GM23338 (cell line): ENCODE measurements around the gene S1PR2. TPM values are rescaled to one million over a fixed set of nuclear protein-coding genes. Genes with fewer than 3 reads are reported as not detected.

Experiments used
- ATAC-seq: fragments of 200-7000 bp; cut with Tn5 transposase; 3 replicates; pipeline ENCODE4 v1.9.1; 2020
- DNase-seq: peaks from one replicate; pipeline ENCODE4 v3.0.0-alpha.2; 2015; ENCODE audit warnings: low spot score
- H2AFZ ChIP-seq: fragments of 200-600 bp; sonication (generic); 2 replicates; pipeline ENCODE4 v1.8.0; 2016; ENCODE audit warnings: antibody characterized with exemption, mild to moderate bottlenecking, moderate library complexity
- H3F3A ChIP-seq: fragments of 200-600 bp; sonication (generic); replicated peaks from 2 replicates; pipeline ENCODE4 v1.8.0; 2017; ENCODE audit warnings: antibody characterized with exemption, mixed run types, low read depth
- H3K27ac ChIP-seq: fragments of 200-600 bp; sonication (generic); 2 replicates; pipeline ENCODE4 v1.6.1; 2016; ENCODE audit warnings: low read depth
- H3K27me3 ChIP-seq: fragments of 200-600 bp; sonication (generic); 2 replicates; pipeline ENCODE4 v1.8.0; 2016; ENCODE audit warnings: mild to moderate bottlenecking, mixed run types, moderate library complexity; ENCODE audit not compliant: insufficient read depth
- H3K36me3 ChIP-seq: fragments of 200-600 bp; sonication (generic); 2 replicates; pipeline ENCODE4 v1.8.0; 2016; ENCODE audit warnings: mild to moderate bottlenecking; ENCODE audit not compliant: insufficient read depth
- H3K4me1 ChIP-seq: fragments of 200-600 bp; sonication (generic); 2 replicates; pipeline ENCODE4 v1.8.0; 2016; ENCODE audit warnings: mild to moderate bottlenecking, moderate library complexity; ENCODE audit not compliant: insufficient read depth
- H3K4me2 ChIP-seq: fragments of 200-600 bp; sonication (generic); 2 replicates; pipeline ENCODE4 v1.7.1; 2017; ENCODE audit warnings: mixed run types
- H3K4me3 ChIP-seq: fragments of 200-600 bp; sonication (generic); 2 replicates; pipeline ENCODE4 v1.6.1; 2016; ENCODE audit warnings: mixed run types
- H3K79me2 ChIP-seq: fragments of 200-600 bp; sonication (generic); replicated peaks from 2 replicates; pipeline ENCODE4 v1.8.0; 2017; ENCODE audit warnings: mild to moderate bottlenecking; ENCODE audit not compliant: insufficient read depth
- H3K9me2 ChIP-seq: fragments of 200-600 bp; sonication (generic); 2 replicates; pipeline ENCODE4 v1.8.0; 2017; ENCODE audit not compliant: insufficient read depth
- H4K20me1 ChIP-seq: fragments of 200-600 bp; sonication (generic); replicated peaks from 2 replicates; pipeline ENCODE4 v1.8.0; 2017; ENCODE audit warnings: mild to moderate bottlenecking; ENCODE audit not compliant: insufficient read depth
- H3K27ac Mint-ChIP-seq: 2 replicates; pipeline ENCODE4 v1.8.0; 2020; ENCODE audit warnings: inconsistent platforms, mild to moderate bottlenecking, moderate library complexity, mixed read lengths
- H3K27me3 Mint-ChIP-seq: 3 replicates; pipeline ENCODE4 v1.8.0; 2022; ENCODE audit warnings: low read depth, mild to moderate bottlenecking, moderate library complexity, mixed read lengths, inconsistent platforms; ENCODE audit not compliant: insufficient read depth, poor library complexity
- H3K36me3 Mint-ChIP-seq: 3 replicates; pipeline ENCODE4 v1.8.0; 2021; ENCODE audit warnings: low read depth, mild to moderate bottlenecking, inconsistent platforms, moderate library complexity, mixed read lengths
- H3K4me1 Mint-ChIP-seq: 3 replicates; pipeline ENCODE4 v1.8.0; 2020; ENCODE audit warnings: mild to moderate bottlenecking, inconsistent platforms, mixed read lengths
- H3K4me3 Mint-ChIP-seq: 3 replicates; pipeline ENCODE4 v1.8.0; 2021; ENCODE audit warnings: moderate library complexity, mild to moderate bottlenecking, inconsistent platforms, mixed read lengths
- H3K9me3 Mint-ChIP-seq: 3 replicates; pipeline ENCODE4 v1.8.0; 2020; ENCODE audit warnings: moderate library complexity, mild to moderate bottlenecking, inconsistent platforms, mixed read lengths
- CREB1 ChIP-seq: fragments of 250-450 bp; sonication (Bioruptor Pico); IDR thresholded peaks from 2 replicates; pipeline ENCODE4 v1.5.0; 2020; ENCODE audit warnings: low read depth, mild to moderate bottlenecking, moderate library complexity
- EZH2 ChIP-seq: fragments of 200-600 bp; sonication (generic); IDR thresholded peaks from one replicate; pipeline ENCODE4 v1.8.0; 2017; ENCODE audit warnings: antibody characterized with exemption, mild to moderate bottlenecking, low read depth; ENCODE audit not compliant: unreplicated experiment
- EZH2phosphoT487 ChIP-seq: fragments of 200-600 bp; sonication (generic); IDR thresholded peaks from one replicate; pipeline ENCODE4 v1.8.1; 2018; ENCODE audit warnings: antibody characterized with exemption; ENCODE audit not compliant: unreplicated experiment
- JUNB ChIP-seq: IDR thresholded peaks from one replicate; pipeline ENCODE4 v1.6.1; 2016; ENCODE audit warnings: antibody characterized with exemption; ENCODE audit not compliant: unreplicated experiment
- NANOG ChIP-seq: IDR thresholded peaks from 2 replicates; pipeline ENCODE4 v1.6.1; 2016; ENCODE audit warnings: antibody characterized with exemption, borderline replicate concordance
- POLR2AphosphoS5 ChIP-seq: IDR thresholded peaks from 2 replicates; pipeline ENCODE4 v1.6.1; 2016; ENCODE audit warnings: antibody characterized with exemption, low read depth
- REST ChIP-seq: IDR thresholded peaks from one replicate; pipeline ENCODE4 v1.6.1; 2018; ENCODE audit warnings: antibody characterized with exemption; ENCODE audit not compliant: unreplicated experiment
- STAT1 ChIP-seq: IDR thresholded peaks from one replicate; pipeline ENCODE4 v1.6.1; 2016; ENCODE audit warnings: antibody characterized with exemption; ENCODE audit not compliant: unreplicated experiment
- ZNF114 ChIP-seq: fragments of 250-450 bp; sonication (Bioruptor Pico); IDR thresholded peaks from 2 replicates; pipeline ENCODE4 v1.5.0; 2020; ENCODE audit warnings: mild to moderate bottlenecking, moderate library complexity
- ZNF331 ChIP-seq: fragments of 250-450 bp; sonication (Bioruptor Pico); IDR thresholded peaks from 2 replicates; pipeline ENCODE4 v1.5.0; 2020; ENCODE audit warnings: low read depth, mild to moderate bottlenecking, moderate library complexity
- ZNF462 ChIP-seq: fragments of 250-450 bp; sonication (Bioruptor Pico); IDR thresholded peaks from 2 replicates; pipeline ENCODE4 v1.5.0; 2020; ENCODE audit warnings: mild to moderate bottlenecking, moderate library complexity
- polyA plus RNA-seq: library from polyadenylated mRNA; unstranded; fragments of >200 nt; fragmentation: Nextera tagmentation; extraction: Ambion mirVana; gene quantifications from 2 replicates; pipeline ENCODE4 v1.2.1, GENCODE V29; 2016
- total RNA-seq: library from RNA; depleted of rRNA; stranded (reverse); fragments of >200 nt; shearing (Covaris generic); gene quantifications from 2 replicates; pipeline ENCODE4 v1.2.3, GENCODE V29; 2014
- TF ChIP-seq, protein P1 (sequence below), 2 experiments: fragments of 200-600 bp in 1 of 2; sonication (generic) in 1 of 2; conservative IDR thresholded peaks; 2 replicates each; pipeline versions ENCODE4 v1.5.1 to v1.6.1; 2016 to 2017; ENCODE audit warnings: antibody characterized with exemption in 2 of 2, low read depth in 2 of 2, mild to moderate bottlenecking in 2 of 2, moderate library complexity in 1 of 2
- TF ChIP-seq, protein P2 (sequence below): IDR thresholded peaks from 2 replicates; pipeline ENCODE4 v1.6.1; 2016; ENCODE audit warnings: antibody characterized with exemption

The S1PR2 gene
- total and polyA plus RNA-seq, 2 experiments from 2014 or later: 9.2 to 13.9 TPM

GRCh38 chr19:10262771-10263170, 31.6 kb upstream of the S1PR2 start:
- H3K79me2 ChIP-seq: no peaks in the 10 kb centered on the region
- no peak overlapping the region for H3K4me2 ChIP-seq
- H2AFZ ChIP-seq: no peak overlapping the region
- no peak overlapping the region for H3K4me3 ChIP-seq
- no peaks in the 10 kb centered on the region for H3K9me2 ChIP-seq
- TF ChIP-seq ZNF462 (CRISPR knock-in tag): no peak
- TF ChIP-seq, protein P1, sequence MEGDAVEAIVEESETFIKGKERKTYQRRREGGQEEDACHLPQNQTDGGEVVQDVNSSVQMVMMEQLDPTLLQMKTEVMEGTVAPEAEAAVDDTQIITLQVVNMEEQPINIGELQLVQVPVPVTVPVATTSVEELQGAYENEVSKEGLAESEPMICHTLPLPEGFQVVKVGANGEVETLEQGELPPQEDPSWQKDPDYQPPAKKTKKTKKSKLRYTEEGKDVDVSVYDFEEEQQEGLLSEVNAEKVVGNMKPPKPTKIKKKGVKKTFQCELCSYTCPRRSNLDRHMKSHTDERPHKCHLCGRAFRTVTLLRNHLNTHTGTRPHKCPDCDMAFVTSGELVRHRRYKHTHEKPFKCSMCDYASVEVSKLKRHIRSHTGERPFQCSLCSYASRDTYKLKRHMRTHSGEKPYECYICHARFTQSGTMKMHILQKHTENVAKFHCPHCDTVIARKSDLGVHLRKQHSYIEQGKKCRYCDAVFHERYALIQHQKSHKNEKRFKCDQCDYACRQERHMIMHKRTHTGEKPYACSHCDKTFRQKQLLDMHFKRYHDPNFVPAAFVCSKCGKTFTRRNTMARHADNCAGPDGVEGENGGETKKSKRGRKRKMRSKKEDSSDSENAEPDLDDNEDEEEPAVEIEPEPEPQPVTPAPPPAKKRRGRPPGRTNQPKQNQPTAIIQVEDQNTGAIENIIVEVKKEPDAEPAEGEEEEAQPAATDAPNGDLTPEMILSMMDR (conservative IDR thresholded peaks at IDR 0.05; ENCODE audit: low read depth in 2 of 2): no peak
- no peak for TF ChIP-seq ZNF331 (CRISPR knock-in tag)
- TF ChIP-seq POLR2AphosphoS5: no peak
- no peak for TF ChIP-seq REST
- TF ChIP-seq STAT1: no peak
- no peak for TF ChIP-seq ZNF114
- TF ChIP-seq NANOG: no peak
- TF ChIP-seq JUNB: no peak
- TF ChIP-seq, protein P2, sequence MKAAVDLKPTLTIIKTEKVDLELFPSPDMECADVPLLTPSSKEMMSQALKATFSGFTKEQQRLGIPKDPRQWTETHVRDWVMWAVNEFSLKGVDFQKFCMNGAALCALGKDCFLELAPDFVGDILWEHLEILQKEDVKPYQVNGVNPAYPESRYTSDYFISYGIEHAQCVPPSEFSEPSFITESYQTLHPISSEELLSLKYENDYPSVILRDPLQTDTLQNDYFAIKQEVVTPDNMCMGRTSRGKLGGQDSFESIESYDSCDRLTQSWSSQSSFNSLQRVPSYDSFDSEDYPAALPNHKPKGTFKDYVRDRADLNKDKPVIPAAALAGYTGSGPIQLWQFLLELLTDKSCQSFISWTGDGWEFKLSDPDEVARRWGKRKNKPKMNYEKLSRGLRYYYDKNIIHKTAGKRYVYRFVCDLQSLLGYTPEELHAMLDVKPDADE: no peak
- TF ChIP-seq CREB1 (CRISPR knock-in tag): no peak
- no peak for TF ChIP-seq EZH2
- TF ChIP-seq EZH2phosphoT487: no peak
- H3K27me3 ChIP-seq: no peaks in the 10 kb centered on the region
- ATAC-seq (no peak), DNase-seq (no peak)
- Mint-ChIP-seq H3K27ac (no peak overlapping the region), H3K36me3 (peaks cover 11% of the 10 kb centered on the region), H3K4me3 (no peak overlapping the region), H3K9me3 (no peaks in the 10 kb centered on the region; the same call in 2 of the 3 replicates), H3K27me3 (peaks cover 8% of the 10 kb centered on the region), H3K4me1 (no peaks in the 10 kb centered on the region)
- H3K36me3 ChIP-seq: no peaks in the 10 kb centered on the region
- no peak overlapping the region for H3K27ac ChIP-seq
- H4K20me1 ChIP-seq: no peaks in the 10 kb centered on the region
- H3K4me1 ChIP-seq: no peaks in the 10 kb centered on the region
- peaks cover 3% of the 10 kb centered on the region for H3F3A ChIP-seq
